GM21367 (cell line): ENCODE data around the gene PRKD1.

Source experiments
- ATAC-seq: cut with Tn5 transposase; IDR thresholded peaks from one replicate; pipeline ENCODE4 v1.9.1; 2021; ENCODE audit not compliant: unreplicated experiment

The PRKD1 gene

GRCh38 chr14:29687071-29687765, 240.4 kb downstream of the PRKD1 start:
- no peak for ATAC-seq

- no peak for ATAC-seq
Measured at GRCh38 chr14:29684926-29685325, 242.7 kb downstream of the PRKD1 start.

- no peak for ATAC-seq
Measured at GRCh38 chr14:29682789-29683188, 244.9 kb downstream of the PRKD1 start.

- no peak for ATAC-seq
Measured at GRCh38 chr14:29681316-29681715, 246.3 kb downstream of the PRKD1 start.

GRCh38 chr14:29674566-29675285, 252.9 kb downstream of the PRKD1 start:
- ATAC-seq: no peak

GRCh38 chr14:29672831-29673230, 254.8 kb downstream of the PRKD1 start:
- no peak for ATAC-seq

- no peak for ATAC-seq
Measured at GRCh38 chr14:29671034-29671433, 256.6 kb downstream of the PRKD1 start.

- ATAC-seq: no peak
Measured at GRCh38 chr14:29668201-29668600, 259.4 kb downstream of the PRKD1 start.

- ATAC-seq: no peak
Measured at GRCh38 chr14:29664515-29664914, 263.1 kb downstream of the PRKD1 start.

- no peak for ATAC-seq
Measured at GRCh38 chr14:29663281-29663801, 264.3 kb downstream of the PRKD1 start.

GRCh38 chr14:29654901-29655550, 272.6 kb downstream of the PRKD1 start:
- ATAC-seq: no peak

GRCh38 chr14:29653303-29653702, 274.3 kb downstream of the PRKD1 start:
- ATAC-seq: no peak

GRCh38 chr14:29652571-29652970, 275.1 kb downstream of the PRKD1 start:
- no peak for ATAC-seq

GRCh38 chr14:29650554-29651269, 276.9 kb downstream of the PRKD1 start:
- ATAC-seq: no peak

GRCh38 chr14:29649170-29649569, 278.5 kb downstream of the PRKD1 start:
- no peak for ATAC-seq

GRCh38 chr14:29648045-29648444, 279.6 kb downstream of the PRKD1 start:
- no peak for ATAC-seq

GRCh38 chr14:29645117-29645516, 282.5 kb downstream of the PRKD1 start:
- ATAC-seq: no peak

- no peak for ATAC-seq
Measured at GRCh38 chr14:29643433-29644211, 284.0 kb downstream of the PRKD1 start.

- ATAC-seq: no peak
Measured at GRCh38 chr14:29637411-29637810, 290.2 kb downstream of the PRKD1 start.

GRCh38 chr14:29636870-29637269, 290.8 kb downstream of the PRKD1 start:
- no peak for ATAC-seq
